ENCODE results near the gene BASP1.

BASP1 gene

DNA sequence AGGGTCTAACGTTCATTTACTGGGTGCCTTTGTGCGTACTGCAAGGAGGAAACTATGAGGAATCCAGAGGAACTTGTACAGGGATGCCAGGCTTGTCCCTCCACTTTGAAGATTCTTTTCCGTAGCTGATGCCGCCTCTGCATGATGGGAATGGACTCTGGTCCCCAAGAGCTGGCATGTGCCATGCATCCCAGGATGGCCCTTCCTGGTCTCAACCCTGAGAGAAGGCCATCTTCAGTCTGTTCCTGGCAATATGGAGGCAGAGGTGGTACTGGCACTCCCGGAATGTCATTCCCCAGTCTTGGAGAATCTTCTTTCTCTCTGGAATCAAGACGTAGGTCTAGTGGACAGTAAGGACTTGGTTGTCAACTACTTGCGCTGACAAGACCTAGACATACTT is 61.5 kb downstream of the BASP1 start:
- Histone ChIP-seq H3K4me1 (ENCODE audit: control insufficient read depth in 1 of 2, insufficient read depth in 1 of 2, low read depth in 1 of 2, low read length in 1 of 2) (peaks cover 11 to 18% of the 10 kb centered on the region in 2 experiments), H3K4me3 (ENCODE audit: low read depth in 1 of 2, low read length in 1 of 2) (no peak overlapping the region), H3K27me3 (no peaks in the 10 kb centered on the region), H3K27ac (peak overlapping the region; percentile 63), H3K36me3 (peaks cover 41% of the 10 kb centered on the region), H3K9me3 (no peaks in the 10 kb centered on the region)
- TF ChIP-seq, protein P1, sequence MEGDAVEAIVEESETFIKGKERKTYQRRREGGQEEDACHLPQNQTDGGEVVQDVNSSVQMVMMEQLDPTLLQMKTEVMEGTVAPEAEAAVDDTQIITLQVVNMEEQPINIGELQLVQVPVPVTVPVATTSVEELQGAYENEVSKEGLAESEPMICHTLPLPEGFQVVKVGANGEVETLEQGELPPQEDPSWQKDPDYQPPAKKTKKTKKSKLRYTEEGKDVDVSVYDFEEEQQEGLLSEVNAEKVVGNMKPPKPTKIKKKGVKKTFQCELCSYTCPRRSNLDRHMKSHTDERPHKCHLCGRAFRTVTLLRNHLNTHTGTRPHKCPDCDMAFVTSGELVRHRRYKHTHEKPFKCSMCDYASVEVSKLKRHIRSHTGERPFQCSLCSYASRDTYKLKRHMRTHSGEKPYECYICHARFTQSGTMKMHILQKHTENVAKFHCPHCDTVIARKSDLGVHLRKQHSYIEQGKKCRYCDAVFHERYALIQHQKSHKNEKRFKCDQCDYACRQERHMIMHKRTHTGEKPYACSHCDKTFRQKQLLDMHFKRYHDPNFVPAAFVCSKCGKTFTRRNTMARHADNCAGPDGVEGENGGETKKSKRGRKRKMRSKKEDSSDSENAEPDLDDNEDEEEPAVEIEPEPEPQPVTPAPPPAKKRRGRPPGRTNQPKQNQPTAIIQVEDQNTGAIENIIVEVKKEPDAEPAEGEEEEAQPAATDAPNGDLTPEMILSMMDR (IDR thresholded peaks at IDR 0.05): no peak

- TF ChIP-seq, protein P1 (IDR thresholded peaks at IDR 0.05): no peak
- Histone ChIP-seq H3K4me3 (ENCODE audit: low read depth in 1 of 2, low read length in 1 of 2) (no peak overlapping the region), H3K27me3 (no peaks in the 10 kb centered on the region), H3K4me1 (ENCODE audit: control insufficient read depth in 1 of 2, insufficient read depth in 1 of 2, low read depth in 1 of 2, low read length in 1 of 2) (peaks cover 11 to 14% of the 10 kb centered on the region in 2 experiments), H3K27ac (peak overlapping the region; percentile 63), H3K9me3 (no peaks in the 10 kb centered on the region), H3K36me3 (peaks cover 37% of the 10 kb centered on the region)
Observed at GRCh38 chr5:17279487-17279886, 62.1 kb downstream of the BASP1 start.

DNA sequence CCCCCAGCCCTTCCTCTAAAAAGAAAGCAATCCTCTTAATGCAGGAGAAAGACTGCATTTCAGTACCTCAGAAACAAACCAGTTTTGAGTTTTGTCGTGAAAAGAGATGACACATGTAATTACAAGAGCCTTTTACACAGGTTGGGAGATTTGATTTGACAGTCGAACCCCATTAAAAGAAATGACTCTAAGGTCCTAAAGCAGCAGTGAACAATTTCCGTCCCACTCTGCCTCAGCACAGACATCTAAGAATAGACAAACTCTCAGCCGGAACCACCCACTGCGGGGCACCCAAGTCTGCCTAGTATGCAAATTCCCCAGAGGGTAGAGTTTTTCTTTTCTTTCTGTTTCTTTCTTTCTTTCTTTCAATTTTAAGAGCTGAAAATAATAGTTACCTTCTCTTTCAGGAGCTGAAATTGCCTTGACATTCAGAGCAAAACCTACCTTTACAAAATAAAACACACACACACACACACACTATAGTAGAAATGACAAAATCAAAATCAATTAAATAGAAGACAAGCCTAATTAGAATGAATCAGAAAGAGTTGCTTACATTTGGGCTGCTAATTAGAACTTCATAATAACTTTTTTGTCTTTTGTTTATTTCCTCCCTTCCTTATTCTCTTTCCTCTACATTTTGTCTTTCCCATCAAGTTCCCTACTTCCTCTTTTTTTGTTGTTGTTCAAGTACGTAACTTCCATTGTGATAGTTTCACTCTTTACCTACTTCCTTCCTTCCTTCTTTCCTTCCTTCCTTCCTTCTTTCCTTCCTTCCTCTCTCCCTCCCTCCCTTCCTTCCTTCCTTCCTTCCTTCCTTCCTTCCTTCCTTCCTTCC is 65.1 kb downstream of the BASP1 start:
- H3K4me1 ChIP-seq (ENCODE audit: control insufficient read depth in 1 of 2, insufficient read depth in 1 of 2, low read depth in 1 of 2, low read length in 1 of 2): peaks cover 11 to 14% of the 10 kb centered on the region in 2 experiments
- peak overlapping the region; percentile 86 for H3K27ac ChIP-seq

DNA sequence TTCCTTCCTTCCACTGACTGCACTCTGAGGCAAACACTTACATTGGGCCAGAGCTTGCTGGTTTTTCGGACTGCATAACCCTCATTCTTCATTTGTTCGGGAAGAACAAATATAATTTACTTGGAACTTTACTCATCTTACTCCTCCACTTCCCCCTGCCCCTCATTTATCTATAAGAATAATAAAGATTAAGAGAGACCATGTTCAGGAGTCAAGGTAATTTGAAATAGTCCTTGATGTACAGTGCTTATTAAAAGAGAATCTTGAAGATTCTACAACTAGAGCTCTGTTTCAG is 65.6 kb downstream of the BASP1 start:
- Histone ChIP-seq H3K36me3 (peaks cover 2% of the 10 kb centered on the region), H3K27ac (peak overlapping the region; percentile 86), H3K27me3 (no peaks in the 10 kb centered on the region), H3K4me3 (ENCODE audit: low read depth in 1 of 2, low read length in 1 of 2) (no peak overlapping the region), H3K4me1 (ENCODE audit: control insufficient read depth in 1 of 2, insufficient read depth in 1 of 2, low read depth in 1 of 2, low read length in 1 of 2) (peaks cover 11 to 13% of the 10 kb centered on the region in 2 experiments), H3K9me3 (no peaks in the 10 kb centered on the region)
- TF ChIP-seq, protein P1 (IDR thresholded peaks at IDR 0.05): no peak

More for the DNA sequence above, 65.1 kb downstream of the BASP1 start:
- TF ChIP-seq, protein P1 (IDR thresholded peaks at IDR 0.05): no peak
- Histone ChIP-seq H3K4me3 (ENCODE audit: low read depth in 1 of 2, low read length in 1 of 2) (peak overlapping the region in 1 of 2 experiments; percentile 3), H3K9me3 (no peaks in the 10 kb centered on the region), H3K27me3 (no peaks in the 10 kb centered on the region), H3K36me3 (peaks cover 8% of the 10 kb centered on the region)

- H3K4me3 ChIP-seq (ENCODE audit: low read depth in 1 of 2, low read length in 1 of 2): no peak overlapping the region
- H3K27me3 ChIP-seq: no peaks in the 10 kb centered on the region
- H3K27ac ChIP-seq: no peak overlapping the region
- H3K36me3 ChIP-seq: no peaks in the 10 kb centered on the region
- H3K9me3 ChIP-seq: no peaks in the 10 kb centered on the region
- TF ChIP-seq, protein P1 (IDR thresholded peaks at IDR 0.05): no peak
- peaks cover 12 to 18% of the 10 kb centered on the region in 2 experiments for H3K4me1 ChIP-seq (ENCODE audit: control insufficient read depth in 1 of 2, insufficient read depth in 1 of 2, low read depth in 1 of 2, low read length in 1 of 2)
Observed at GRCh38 chr5:17287501-17288155, 70.2 kb downstream of the BASP1 start.
